ENCODE measurements around the gene TM4SF18.

GRCh38 chr3:149316437-149316836 is 17.0 kb downstream of the TM4SF18 start:
- TF ChIP-seq CTCF (IDR thresholded peaks at IDR 0.05) (no peak), POLR2A (IDR thresholded peaks at IDR 0.05) (no peak)

All from body of pancreas (tissue), 4 donors.